HG03039 (cell line): ENCODE data around the gene KANSL1L.
A peak's percentile ranks its signal among the peaks of the same experiment; 100 is the strongest.
"Not testable (repeated sequence)": the region's sequence is repeated elsewhere in the genome, so short reads cannot be mapped to it uniquely, and the experiment has no call there.

Experiments used
- ATAC-seq: cut with Tn5 transposase; IDR thresholded peaks from one replicate; pipeline ENCODE4 v1.9.1; 2021; ENCODE audit warnings: mild to moderate bottlenecking, moderate library complexity; ENCODE audit not compliant: unreplicated experiment

The KANSL1L gene

GRCh38 chr2:210171309-210172218, at the start of gene KANSL1L:
KANSL1L (minus strand) TSS chr2:210171409; CDS start chr2:210154582, 16,827 bp downstream.
- ATAC-seq, result peak; percentile 74

DNA sequence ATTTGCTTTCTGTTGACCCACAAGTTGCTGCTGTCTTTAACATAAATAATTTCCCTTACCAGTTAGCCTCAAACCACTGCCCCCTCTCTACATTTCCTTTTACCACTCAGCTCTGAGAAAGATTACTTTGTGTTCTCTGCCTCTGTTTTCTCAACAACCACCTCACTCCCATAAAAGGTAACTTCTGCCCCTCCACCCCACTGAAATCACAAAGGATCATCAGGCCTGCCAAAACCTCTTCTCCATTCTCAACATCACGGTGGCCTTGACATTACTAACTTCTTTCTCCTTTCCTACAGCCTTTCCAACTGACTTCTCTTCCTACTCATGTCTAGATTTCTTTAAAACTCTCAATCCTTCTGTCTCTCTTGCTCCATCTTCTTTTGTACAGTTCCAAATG, 43.9 kb upstream of the KANSL1L start:
- ATAC-seq, result no peak

- ATAC-seq, result no peak
These were observed 39.0 kb upstream of the KANSL1L start for GRCh38 chr2:210210185-210210584.

GRCh38 chr2:210207929-210208328, 36.7 kb upstream of the KANSL1L start:
- no peak for ATAC-seq

GRCh38 chr2:210203558-210203957, 32.3 kb upstream of the KANSL1L start:
- no peak for ATAC-seq

- no peak for ATAC-seq
These were observed 31.9 kb upstream of the KANSL1L start for GRCh38 chr2:210203147-210203546.

- ATAC-seq, result no peak
These were observed 28.6 kb upstream of the KANSL1L start for GRCh38 chr2:210199854-210200253.

GRCh38 chr2:210199186-210199765, 28.1 kb upstream of the KANSL1L start:
- no peak for ATAC-seq

DNA sequence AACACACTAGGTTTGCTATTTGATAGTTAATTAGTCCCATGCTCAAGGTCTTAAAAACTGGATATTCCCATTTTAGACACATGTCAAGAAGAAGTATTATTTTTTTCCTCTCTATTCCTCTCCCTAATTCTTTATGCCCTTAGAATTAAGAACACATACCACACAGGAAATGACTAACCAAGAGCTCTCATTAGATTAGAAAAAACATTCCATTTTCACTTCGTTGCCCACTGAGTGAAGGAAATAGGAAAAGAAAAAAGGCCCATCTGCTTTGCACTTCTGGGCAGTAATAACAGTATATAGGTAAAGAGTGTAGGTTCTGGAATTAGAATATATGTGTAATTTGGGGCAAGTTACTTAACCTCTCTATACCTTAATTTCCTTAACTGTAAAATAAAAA, 27.1 kb upstream of the KANSL1L start:
- no peak for ATAC-seq

GRCh38 chr2:210197720-210198119, 26.5 kb upstream of the KANSL1L start:
- no peak for ATAC-seq

DNA sequence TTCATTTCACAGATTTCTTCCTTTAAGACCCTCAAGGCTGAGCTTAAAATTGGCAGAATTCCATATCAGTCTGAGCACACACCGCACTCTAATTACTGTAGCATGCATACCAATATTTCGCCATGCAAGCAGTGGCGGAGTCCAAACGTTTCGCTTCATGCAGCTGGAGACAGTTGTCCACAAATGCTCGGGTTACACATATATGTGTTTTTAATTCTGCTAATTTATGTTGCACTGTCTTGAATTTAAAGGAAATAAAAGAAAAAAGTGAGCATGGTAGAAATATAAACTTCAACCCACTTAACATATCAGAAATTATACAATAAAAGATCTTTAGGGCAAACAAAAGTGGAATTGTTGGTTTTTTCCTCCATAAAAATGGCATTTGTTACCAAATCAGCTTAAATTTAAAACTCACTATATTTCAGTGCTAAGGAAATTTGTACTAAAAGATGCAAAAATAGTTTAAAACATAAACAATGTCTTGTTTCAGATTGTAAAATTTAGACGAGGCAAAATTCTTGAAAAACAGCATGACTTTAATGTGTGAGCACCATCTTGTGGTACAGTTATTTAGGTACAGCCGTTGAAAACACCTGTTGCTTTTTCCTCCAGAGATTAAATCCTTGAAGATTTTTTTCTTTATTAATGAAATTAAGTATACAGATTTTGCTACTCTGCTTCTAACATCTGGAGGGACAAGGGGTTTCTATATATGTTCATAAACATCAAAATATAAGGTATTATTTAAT, 24.1 kb upstream of the KANSL1L start:
- no peak for ATAC-seq

- ATAC-seq, result no peak
These were observed 19.1 kb upstream of the KANSL1L start for GRCh38 chr2:210190345-210190744.

- no peak for ATAC-seq
These were observed 18.4 kb upstream of the KANSL1L start for GRCh38 chr2:210189452-210190138.

DNA sequence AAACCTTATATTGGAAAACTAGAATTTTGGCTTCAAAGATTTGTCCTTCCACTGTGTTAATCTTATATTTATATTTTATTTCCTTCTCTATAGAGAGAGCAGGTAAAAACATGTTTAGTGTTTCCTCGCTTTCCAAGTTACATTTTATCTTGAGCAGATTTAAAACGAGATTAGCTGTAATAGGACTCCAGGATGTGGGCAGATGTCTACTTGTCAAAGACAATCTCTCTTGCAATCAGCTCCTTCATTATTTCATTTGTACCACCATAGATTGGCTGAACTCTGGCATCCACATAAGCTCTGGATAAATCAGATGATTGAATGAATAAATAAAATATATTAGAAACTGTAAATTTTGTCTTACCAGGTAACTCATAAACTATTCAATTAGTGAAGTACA, 17.5 kb upstream of the KANSL1L start:
- ATAC-seq, result no peak

GRCh38 chr2:210188190-210188589, 17.0 kb upstream of the KANSL1L start:
- ATAC-seq, result no peak

DNA sequence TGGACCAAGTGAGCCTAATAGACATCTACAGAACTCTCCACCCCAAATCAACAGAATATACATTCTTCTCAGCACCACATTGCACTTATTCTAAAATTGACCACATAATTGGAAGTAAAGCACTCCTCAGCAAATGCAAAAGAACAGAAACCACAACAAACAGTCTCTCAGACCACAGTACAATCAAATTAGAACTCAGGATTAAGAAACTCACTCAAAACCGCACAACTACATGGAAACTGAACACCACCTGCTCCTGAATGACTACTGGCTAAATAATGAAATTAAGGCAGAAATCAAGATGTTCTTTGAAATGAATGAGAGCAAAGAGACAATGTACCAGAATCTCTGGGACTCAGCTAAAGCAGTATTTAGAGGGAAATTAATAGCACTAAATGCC, 12.7 kb upstream of the KANSL1L start:
- ATAC-seq, result not testable (repeated sequence)

DNA sequence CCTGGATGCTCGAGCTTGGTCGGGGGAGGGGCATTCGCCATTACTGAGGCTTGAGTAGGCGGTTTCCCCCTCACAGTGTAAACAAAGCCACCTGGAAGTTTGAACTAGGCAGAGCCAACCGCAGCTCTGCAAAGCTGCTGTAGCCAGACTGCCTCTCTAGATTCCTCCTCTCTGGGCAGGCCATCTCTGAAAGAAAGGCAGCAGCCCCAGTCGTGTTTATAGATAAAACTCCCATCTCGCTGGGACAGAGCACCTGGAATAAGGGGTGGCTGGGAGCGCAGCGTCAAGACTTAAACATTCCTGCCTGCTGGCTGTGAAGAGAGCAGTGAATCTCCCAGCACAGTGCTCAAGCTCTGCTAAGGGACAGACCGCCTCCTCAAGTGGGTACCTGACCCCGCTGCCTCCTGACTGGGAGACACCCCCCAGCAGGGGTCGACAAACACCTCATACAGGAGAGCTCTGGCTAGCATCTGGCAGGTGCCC, 10.4 kb upstream of the KANSL1L start:
- ATAC-seq, result not testable (repeated sequence)

DNA sequence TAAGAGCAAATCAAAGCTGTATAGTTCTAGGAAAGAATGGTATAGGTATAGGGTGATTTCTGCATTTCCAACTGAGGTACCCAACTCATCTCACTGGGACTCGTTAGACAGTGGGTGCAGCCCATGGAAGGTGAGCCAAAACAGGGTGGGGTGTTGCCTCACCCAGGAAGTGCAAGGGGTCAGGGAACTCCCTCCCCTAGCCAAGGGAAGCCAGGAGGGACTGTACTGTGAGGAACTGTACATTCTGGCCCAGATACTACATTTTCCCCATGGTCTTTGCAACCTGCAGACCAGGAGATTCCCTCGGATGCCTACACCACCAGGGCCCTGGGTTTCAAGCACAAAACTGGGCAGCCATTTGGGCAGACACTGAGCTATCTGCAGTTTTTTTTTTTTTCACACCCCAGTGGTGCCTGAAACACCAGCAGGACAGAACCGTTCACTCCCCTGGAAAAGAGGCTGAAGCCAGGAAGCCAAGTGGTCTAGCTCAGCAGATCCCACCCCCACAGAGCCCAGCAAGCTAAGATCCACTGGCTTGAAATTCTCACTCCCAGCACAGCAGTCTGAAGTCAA, 9.9 kb upstream of the KANSL1L start:
- not testable (repeated sequence) for ATAC-seq

GRCh38 chr2:210180477-210180876, 9.3 kb upstream of the KANSL1L start:
- ATAC-seq, result no peak

DNA sequence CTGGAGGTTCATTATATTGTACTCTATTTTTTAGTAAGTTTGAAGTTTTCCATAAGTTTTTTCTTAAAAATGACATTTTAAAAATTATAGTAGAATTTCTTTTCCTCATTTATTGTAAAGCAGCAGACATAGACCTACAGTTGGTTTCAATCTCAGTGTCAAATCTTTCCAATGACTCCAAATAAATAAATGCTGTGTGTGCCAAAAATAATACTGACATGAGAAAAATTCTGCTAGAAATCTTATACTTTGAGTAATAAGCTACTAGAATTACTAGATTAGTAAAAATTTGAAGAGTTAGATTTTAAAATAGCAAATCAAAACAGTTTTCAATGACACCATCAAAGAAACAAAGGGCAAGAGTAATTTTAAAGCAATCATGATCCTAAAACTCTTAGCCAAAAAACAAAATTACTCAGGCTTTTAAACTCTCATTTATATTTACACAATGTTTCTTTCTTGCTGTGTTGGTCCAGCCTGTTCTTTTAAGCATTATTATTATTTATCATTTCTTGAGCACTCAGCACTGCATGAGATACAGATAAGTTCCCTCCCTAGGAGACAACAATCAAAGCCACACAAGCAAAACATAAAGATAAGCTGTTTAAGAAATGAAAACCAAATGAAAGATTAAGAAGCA, 8.3 kb upstream of the KANSL1L start:
- ATAC-seq, result no peak
